ENCODE measurements around the gene FNDC3A.
A peak's percentile ranks its signal among the peaks of the same experiment; 100 is the strongest.
"Not testable (repeated sequence)": the region's sequence is repeated elsewhere in the genome, so short reads cannot be mapped to it uniquely, and the experiment has no call there.

Gene FNDC3A

GRCh38 chr13:49055021-49055420 lies 79.3 kb downstream of the FNDC3A start:
- Histone ChIP-seq H3K4me3 (ENCODE audit: low read depth in 1 of 2, low read length in 1 of 2) (no peak overlapping the region), H3K4me1 (ENCODE audit: control insufficient read depth in 1 of 2, insufficient read depth in 1 of 2, low read depth in 1 of 2, low read length in 1 of 2) (no peaks in the 10 kb centered on the region), H3K27ac (no peak overlapping the region), H3K9me3 (no peaks in the 10 kb centered on the region), H3K36me3 (no peaks in the 10 kb centered on the region), H3K27me3 (no peaks in the 10 kb centered on the region)
- TF ChIP-seq, protein P1, sequence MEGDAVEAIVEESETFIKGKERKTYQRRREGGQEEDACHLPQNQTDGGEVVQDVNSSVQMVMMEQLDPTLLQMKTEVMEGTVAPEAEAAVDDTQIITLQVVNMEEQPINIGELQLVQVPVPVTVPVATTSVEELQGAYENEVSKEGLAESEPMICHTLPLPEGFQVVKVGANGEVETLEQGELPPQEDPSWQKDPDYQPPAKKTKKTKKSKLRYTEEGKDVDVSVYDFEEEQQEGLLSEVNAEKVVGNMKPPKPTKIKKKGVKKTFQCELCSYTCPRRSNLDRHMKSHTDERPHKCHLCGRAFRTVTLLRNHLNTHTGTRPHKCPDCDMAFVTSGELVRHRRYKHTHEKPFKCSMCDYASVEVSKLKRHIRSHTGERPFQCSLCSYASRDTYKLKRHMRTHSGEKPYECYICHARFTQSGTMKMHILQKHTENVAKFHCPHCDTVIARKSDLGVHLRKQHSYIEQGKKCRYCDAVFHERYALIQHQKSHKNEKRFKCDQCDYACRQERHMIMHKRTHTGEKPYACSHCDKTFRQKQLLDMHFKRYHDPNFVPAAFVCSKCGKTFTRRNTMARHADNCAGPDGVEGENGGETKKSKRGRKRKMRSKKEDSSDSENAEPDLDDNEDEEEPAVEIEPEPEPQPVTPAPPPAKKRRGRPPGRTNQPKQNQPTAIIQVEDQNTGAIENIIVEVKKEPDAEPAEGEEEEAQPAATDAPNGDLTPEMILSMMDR (IDR thresholded peaks at IDR 0.05): no peak

DNA sequence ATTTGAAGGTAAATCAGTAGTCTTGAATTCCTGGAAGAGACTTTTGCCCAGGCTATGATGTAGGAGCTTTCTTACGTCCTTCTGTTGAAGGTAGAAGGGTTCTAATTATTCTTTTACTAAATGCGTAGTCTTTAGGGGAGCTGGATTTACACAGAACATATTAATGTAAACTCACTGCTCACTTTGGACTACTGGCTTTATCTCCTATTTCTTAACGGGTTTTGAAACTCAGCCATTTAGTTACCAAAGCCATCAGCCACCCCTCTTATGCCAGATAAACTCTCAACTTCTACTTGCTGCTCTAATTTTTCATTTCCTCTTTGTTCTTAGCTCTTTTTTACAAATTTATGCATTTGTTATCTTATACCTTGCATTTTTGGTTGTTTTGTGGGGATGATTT lies 81.5 kb downstream of the FNDC3A start:
- no peaks in the 10 kb centered on the region for H3K9me3 ChIP-seq
- H3K4me3 ChIP-seq (ENCODE audit: low read depth in 1 of 2, low read length in 1 of 2): no peak overlapping the region
- no peak overlapping the region for H3K27ac ChIP-seq
- H3K27me3 ChIP-seq: no peaks in the 10 kb centered on the region
- peaks cover 3 to 4% of the 10 kb centered on the region in 2 experiments for H3K4me1 ChIP-seq (ENCODE audit: control insufficient read depth in 1 of 2, insufficient read depth in 1 of 2, low read depth in 1 of 2, low read length in 1 of 2)
- TF ChIP-seq, protein P1 (IDR thresholded peaks at IDR 0.05): no peak
- H3K36me3 ChIP-seq: no peaks in the 10 kb centered on the region

GRCh38 chr13:49058761-49059160 lies 83.0 kb downstream of the FNDC3A start:
- H3K4me1 ChIP-seq (ENCODE audit: control insufficient read depth in 1 of 2, insufficient read depth in 1 of 2, low read depth in 1 of 2, low read length in 1 of 2): peaks cover 7 to 8% of the 10 kb centered on the region in 2 experiments
- H3K9me3 ChIP-seq: no peaks in the 10 kb centered on the region
- no peaks in the 10 kb centered on the region for H3K27me3 ChIP-seq
- H3K36me3 ChIP-seq: no peaks in the 10 kb centered on the region
- TF ChIP-seq, protein P1 (IDR thresholded peaks at IDR 0.05): no peak
- no peak overlapping the region for H3K27ac ChIP-seq
- no peak overlapping the region for H3K4me3 ChIP-seq (ENCODE audit: low read depth in 1 of 2, low read length in 1 of 2)

GRCh38 chr13:49060678-49061387 lies 85.1 kb downstream of the FNDC3A start:
- H3K4me3 ChIP-seq (ENCODE audit: low read depth in 1 of 2, low read length in 1 of 2): no peak overlapping the region
- H3K9me3 ChIP-seq: no peaks in the 10 kb centered on the region
- TF ChIP-seq, protein P1 (IDR thresholded peaks at IDR 0.05): no peak
- H3K36me3 ChIP-seq: peaks cover 6% of the 10 kb centered on the region
- no peaks in the 10 kb centered on the region for H3K27me3 ChIP-seq
- H3K4me1 ChIP-seq (ENCODE audit: control insufficient read depth in 1 of 2, insufficient read depth in 1 of 2, low read depth in 1 of 2, low read length in 1 of 2): peaks cover 7 to 8% of the 10 kb centered on the region in 2 experiments
- no peak overlapping the region for H3K27ac ChIP-seq

- H3K9me3 ChIP-seq; H3K27me3 ChIP-seq; H3K36me3 ChIP-seq; H3K27ac ChIP-seq; H3K4me3 ChIP-seq (ENCODE audit: low read depth in 1 of 2, low read length in 1 of 2); H3K4me1 ChIP-seq (ENCODE audit: control insufficient read depth in 1 of 2, insufficient read depth in 1 of 2, low read depth in 1 of 2, low read length in 1 of 2): not testable (repeated sequence)
Observed at GRCh38 chr13:49061388-49061752, 85.7 kb downstream of the FNDC3A start.

DNA sequence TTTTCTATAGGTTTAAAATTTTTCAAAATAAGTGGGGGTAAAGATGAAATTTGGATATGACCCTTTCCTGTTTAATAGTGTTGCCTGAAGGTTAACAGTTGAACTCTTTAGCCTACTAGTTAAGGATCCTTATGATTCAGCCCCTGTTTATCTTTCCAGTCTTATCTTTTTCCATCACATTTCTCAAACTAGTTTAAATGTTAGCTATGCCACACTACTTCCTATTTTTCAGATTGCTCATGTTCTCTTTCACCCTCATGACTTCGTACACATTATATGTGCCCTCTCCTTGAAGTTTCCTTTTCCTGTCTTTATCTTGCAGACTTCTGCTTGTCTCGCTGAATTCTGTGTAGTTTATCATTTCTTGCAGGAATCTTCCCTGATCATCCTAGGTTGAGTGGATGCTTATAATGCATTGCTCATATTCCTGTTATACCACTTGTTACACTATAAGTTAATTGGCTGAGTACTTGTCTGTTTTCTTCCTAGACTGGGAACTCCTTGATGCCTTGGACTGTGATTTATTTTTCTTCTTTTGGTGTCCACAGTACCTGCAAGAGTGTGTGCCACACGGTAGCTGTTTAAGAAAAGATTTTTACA lies 86.7 kb downstream of the FNDC3A start:
- Histone ChIP-seq H3K4me3 (ENCODE audit: low read depth in 1 of 2, low read length in 1 of 2) (no peak overlapping the region), H3K4me1 (ENCODE audit: control insufficient read depth in 1 of 2, insufficient read depth in 1 of 2, low read depth in 1 of 2, low read length in 1 of 2) (peaks cover 7 to 8% of the 10 kb centered on the region in 2 experiments), H3K27me3 (no peaks in the 10 kb centered on the region), H3K36me3 (peaks cover 6% of the 10 kb centered on the region), H3K9me3 (no peaks in the 10 kb centered on the region), H3K27ac (peak overlapping the region; percentile 52)
- TF ChIP-seq, protein P1 (IDR thresholded peaks at IDR 0.05): no peak

All from neutrophil (primary cell).